Gastrocnemius medialis (tissue), 4 donors: ENCODE results near the gene HS3ST2. TPM values are rescaled to one million over a fixed set of nuclear protein-coding genes. Genes with fewer than 3 reads are reported as not detected.
A peak's percentile ranks its signal among the peaks of the same experiment; 100 is the strongest.
"Not testable (repeated sequence)": the region's sequence is repeated elsewhere in the genome, so short reads cannot be mapped to it uniquely, and the experiment has no call there.

ENCODE experiments used
- ATAC-seq, 2 donors: fragments of 150-250 bp; one replicate each; pipeline ENCODE4 v1.9.1; 2016
- DNase-seq, 2 donors: peaks; one replicate each; pipeline ENCODE4 v3.0.0-alpha.2; 2019
- H3K27ac ChIP-seq, 4 donors: fragments of 200-600 bp; sonication (generic); 1 replicate in 1 of 4; 2 replicates in 3 of 4; pipeline ENCODE4 v1.5.1; 2016 to 2018; ENCODE audit warnings: mild to moderate bottlenecking in 2 of 4, moderate library complexity in 1 of 4
- H3K27me3 ChIP-seq, 3 donors: fragments of 200-600 bp; sonication (generic) in 2 of 3; 1 replicate in 1 of 3; 2 replicates in 2 of 3; pipeline versions ENCODE4 v1.5.1 to v1.6.0; 2016 to 2019; ENCODE audit warnings: mild to moderate bottlenecking in 1 of 3, moderate library complexity in 1 of 3
- H3K36me3 ChIP-seq, 2 donors: fragments of 200-600 bp; sonication (generic) in 1 of 2; one replicate each; pipeline ENCODE4 v1.5.1; 2017 to 2018
- H3K4me1 ChIP-seq, 2 donors: fragments of 200-600 bp; sonication (generic) in 1 of 2; one replicate each; pipeline ENCODE4 v1.5.1; 2016 to 2017; ENCODE audit warnings: mild to moderate bottlenecking in 2 of 2
- H3K4me3 ChIP-seq, 4 donors: fragments of 200-600 bp; sonication (generic) in 3 of 4; 1 replicate in 1 of 4; 2 replicates in 3 of 4; pipeline ENCODE4 v1.5.1; 2016 to 2019; ENCODE audit warnings: mild to moderate bottlenecking in 2 of 4
- H3K9me3 ChIP-seq, 3 donors: fragments of 200-600 bp; sonication (generic) in 2 of 3; 1 replicate in 1 of 3; 2 replicates in 2 of 3; pipeline ENCODE4 v1.5.1; 2016 to 2019
- POLR2A ChIP-seq, 2 donors: fragments of 450-650 bp; IDR thresholded peaks; one replicate each; pipeline ENCODE4 v1.6.1; 2017; ENCODE audit warnings: antibody characterized with exemption in 2 of 2, mild to moderate bottlenecking in 2 of 2, moderate library complexity in 2 of 2
- in situ Hi-C, 4 donors: fragments of 200-750 bp; cut with MboI; loops; one replicate each; pipeline versions ENCODE4 v1.15.0 to v1.8.0; 2017; ENCODE audit warnings: low sequenced_read_pairs in 4 of 4
- intact Hi-C: fragments of 100-400 bp; cut with DNase I; formaldehyde crosslinking; loops from one replicate; pipeline ENCODE4 v1.15.1; 2023; ENCODE audit warnings: low total_unique reads
- total RNA-seq, 4 donors: library from RNA; depleted of rRNA; stranded (reverse); fragments of >200 nt; gene quantifications; one replicate each; pipeline versions ENCODE4 v1.1.0 to v1.2.3, GENCODE V29; 2016
- TF ChIP-seq, protein P1 (sequence below), 5 experiments: fragments of 450-650 bp in 3 of 5; fragments of 200-600 bp in 2 of 5; sonication (generic) in 2 of 5; IDR thresholded peaks in 4 of 5; conservative IDR thresholded peaks in 1 of 5; 1 replicate in 4 of 5; 2 replicates in 1 of 5; pipeline ENCODE4 v1.5.1; 2016 to 2019; ENCODE audit warnings: antibody characterized with exemption in 5 of 5, mild to moderate bottlenecking in 3 of 5, moderate library complexity in 3 of 5

Gene HS3ST2
- total RNA-seq, 4 donors from 2014 or later = 0.13 to 0.20 TPM; not detected in 2

- in situ Hi-C loops = no loop called here
- intact Hi-C loops = no loop called here
- no peak for ATAC-seq
These were observed 77.0 kb downstream of the HS3ST2 start for GRCh38 chr16:22890976-22891375.

GRCh38 chr16:22897184-22897583, 83.2 kb downstream of the HS3ST2 start:
- Histone ChIP-seq H3K27me3 (peaks cover 0 to 5% (median 0%) of the 10 kb centered on the region in 3 donors), H3K9me3 (no peaks in the 10 kb centered on the region), H3K27ac (no peak overlapping the region), H3K4me1 (no peaks in the 10 kb centered on the region), H3K4me3 (no peak overlapping the region), H3K36me3 (no peaks in the 10 kb centered on the region)
- in situ Hi-C loops (no loop called here), intact Hi-C loops (loop anchor here (5.0 kb wide), 3 partner anchors 80 to 535 kb away; no protein-coding TSS in a partner anchor)
- ATAC-seq (no peak), DNase-seq (no peak)
- no peak for TF ChIP-seq POLR2A (IDR thresholded peaks at IDR 0.05)
- TF ChIP-seq, protein P1, sequence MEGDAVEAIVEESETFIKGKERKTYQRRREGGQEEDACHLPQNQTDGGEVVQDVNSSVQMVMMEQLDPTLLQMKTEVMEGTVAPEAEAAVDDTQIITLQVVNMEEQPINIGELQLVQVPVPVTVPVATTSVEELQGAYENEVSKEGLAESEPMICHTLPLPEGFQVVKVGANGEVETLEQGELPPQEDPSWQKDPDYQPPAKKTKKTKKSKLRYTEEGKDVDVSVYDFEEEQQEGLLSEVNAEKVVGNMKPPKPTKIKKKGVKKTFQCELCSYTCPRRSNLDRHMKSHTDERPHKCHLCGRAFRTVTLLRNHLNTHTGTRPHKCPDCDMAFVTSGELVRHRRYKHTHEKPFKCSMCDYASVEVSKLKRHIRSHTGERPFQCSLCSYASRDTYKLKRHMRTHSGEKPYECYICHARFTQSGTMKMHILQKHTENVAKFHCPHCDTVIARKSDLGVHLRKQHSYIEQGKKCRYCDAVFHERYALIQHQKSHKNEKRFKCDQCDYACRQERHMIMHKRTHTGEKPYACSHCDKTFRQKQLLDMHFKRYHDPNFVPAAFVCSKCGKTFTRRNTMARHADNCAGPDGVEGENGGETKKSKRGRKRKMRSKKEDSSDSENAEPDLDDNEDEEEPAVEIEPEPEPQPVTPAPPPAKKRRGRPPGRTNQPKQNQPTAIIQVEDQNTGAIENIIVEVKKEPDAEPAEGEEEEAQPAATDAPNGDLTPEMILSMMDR (IDR thresholded peaks at IDR 0.05 in 4 of 5, conservative IDR thresholded peaks at IDR 0.05 in 1 of 5) = no peak

More at GRCh38 chr16:22890976-22891375, 77.0 kb downstream of the HS3ST2 start:
- no peaks in the 10 kb centered on the region for H3K36me3 ChIP-seq
- H3K27me3 ChIP-seq = peaks cover 0 to 5% (median 3%) of the 10 kb centered on the region in 3 donors
- no peaks in the 10 kb centered on the region for H3K4me1 ChIP-seq
- TF ChIP-seq, protein P1 (IDR thresholded peaks at IDR 0.05 in 4 of 5, conservative IDR thresholded peaks at IDR 0.05 in 1 of 5) = no peak
- TF ChIP-seq POLR2A (IDR thresholded peaks at IDR 0.05) = no peak
- no peaks in the 10 kb centered on the region for H3K9me3 ChIP-seq
- no peak overlapping the region for H3K4me3 ChIP-seq
- no peak overlapping the region for H3K27ac ChIP-seq
- DNase-seq = no peak

- intact Hi-C loops = loop anchor here (5.0 kb wide), 3 partner anchors 79 to 534 kb away; no protein-coding TSS in a partner anchor
- Histone ChIP-seq H3K27me3 (peaks cover 0 to 5% (median 5%) of the 10 kb centered on the region in 3 donors), H3K4me1 (no peaks in the 10 kb centered on the region), H3K4me3 (no peak overlapping the region), H3K27ac (no peak overlapping the region), H3K9me3 (no peaks in the 10 kb centered on the region), H3K36me3 (no peaks in the 10 kb centered on the region)
- no peak for ATAC-seq
- no peak for TF ChIP-seq POLR2A (IDR thresholded peaks at IDR 0.05)
- TF ChIP-seq, protein P1 (IDR thresholded peaks at IDR 0.05 in 4 of 5, conservative IDR thresholded peaks at IDR 0.05 in 1 of 5) = no peak
- in situ Hi-C loops = no loop called here
- DNase-seq = no peak
These were observed 84.2 kb downstream of the HS3ST2 start for GRCh38 chr16:22898131-22898530.

DNA sequence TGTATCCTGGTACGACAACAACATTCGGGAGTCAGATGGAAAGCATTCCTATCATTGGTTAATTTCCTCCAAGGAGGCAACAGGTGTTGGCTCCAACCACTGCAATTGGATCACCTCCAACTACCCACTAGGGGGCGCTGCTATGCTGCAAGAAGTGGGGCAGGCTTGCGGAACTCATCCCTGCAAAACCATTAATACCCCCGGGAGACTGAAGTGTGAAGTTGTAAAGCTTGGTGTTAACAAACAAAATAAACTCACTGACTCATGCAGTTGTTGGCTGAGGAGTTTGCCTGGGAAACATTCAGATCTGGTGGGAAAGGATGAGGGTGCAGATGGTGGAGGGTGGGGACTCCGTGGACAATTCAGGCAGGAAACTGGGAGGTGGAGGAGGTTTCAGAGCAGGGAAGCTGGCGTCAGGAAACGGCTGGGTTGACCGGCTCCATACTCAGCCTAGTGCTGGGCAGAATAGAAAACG, 84.9 kb downstream of the HS3ST2 start:
- no peak for TF ChIP-seq POLR2A (IDR thresholded peaks at IDR 0.05)
- TF ChIP-seq, protein P1 (IDR thresholded peaks at IDR 0.05 in 4 of 5, conservative IDR thresholded peaks at IDR 0.05 in 1 of 5) = peak; percentile 73 to 85 (median 78)
- H3K27ac ChIP-seq = no peak overlapping the region
- H3K9me3 ChIP-seq = no peaks in the 10 kb centered on the region
- intact Hi-C loops (loop anchor here (1.0 to 5.0 kb wide), 4 partner anchors 49 to 533 kb away; no protein-coding TSS in a partner anchor), in situ Hi-C loops (no loop called here)
- peaks cover 0 to 5% (median 4%) of the 10 kb centered on the region in 3 donors for H3K27me3 ChIP-seq
- H3K4me3 ChIP-seq = no peak overlapping the region
- no peaks in the 10 kb centered on the region for H3K36me3 ChIP-seq
- ATAC-seq (peak; percentile 81 to 91), DNase-seq (peak; percentile 53 to 69)
- H3K4me1 ChIP-seq = no peaks in the 10 kb centered on the region

- H3K4me3 ChIP-seq, ATAC-seq, DNase-seq, in situ Hi-C loops, H3K27ac ChIP-seq, H3K36me3 ChIP-seq, H3K9me3 ChIP-seq, H3K27me3 ChIP-seq, H3K4me1 ChIP-seq: not testable (repeated sequence)
- intact Hi-C loops = loop anchor here (1.0 to 5.0 kb wide), 4 partner anchors 49 to 533 kb away; no protein-coding TSS in a partner anchor
These were observed 85.6 kb downstream of the HS3ST2 start for GRCh38 chr16:22899567-22899966.
